Measurements from ENCODE around the gene STON1. TPM values are rescaled to one million over a fixed set of nuclear protein-coding genes. Genes with fewer than 3 reads are reported as not detected.

Gene STON1
- total and polyA plus RNA-seq, 2 of the 8 experiments (the other 6 are each of a cell fraction or from before 2014, with no cell fraction given), result 5.0 to 10.1 TPM

DNA sequence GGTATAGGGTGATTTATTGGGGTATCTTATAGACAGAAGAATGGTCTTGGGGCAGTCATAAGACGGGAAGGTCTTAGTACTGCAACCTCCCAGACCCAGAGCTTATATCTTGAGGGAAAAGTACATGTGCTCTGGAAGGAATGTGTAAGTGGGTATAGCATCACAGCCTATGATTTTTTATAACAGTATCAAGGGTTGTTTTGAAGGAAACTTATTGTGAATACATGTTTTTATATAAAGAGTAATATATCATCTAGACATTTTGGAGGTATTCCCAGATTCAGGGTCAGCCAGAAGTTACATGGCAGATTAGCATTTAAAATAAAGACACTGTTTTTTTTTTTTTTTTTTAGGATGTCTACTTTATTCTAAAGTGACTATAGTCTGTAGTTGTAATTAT, 47.6 kb upstream of the STON1 start:
- H3K23me2 ChIP-seq (ENCODE audit: low read depth, low read length), result no peaks in the 10 kb centered on the region
- H3K4me3 ChIP-seq (ENCODE audit: extremely low read depth in 1 of 4, insufficient read depth in 2 of 4, low read depth in 3 of 4, low read length in 4 of 4), result no peak overlapping the region
- H2BK15ac ChIP-seq (ENCODE audit: low read length), result no peak overlapping the region
- H2BK20ac ChIP-seq (ENCODE audit: low read length), result no peak overlapping the region
- H4K91ac ChIP-seq (replicated peaks; ENCODE audit: insufficient read length, low read length), result no peak overlapping the region
- H2AK5ac ChIP-seq (ENCODE audit: low read depth, low read length), result no peak overlapping the region
- H3K9ac ChIP-seq (replicated peaks in 1 of 4; ENCODE audit: extremely low read depth in 1 of 4, low read depth in 3 of 4, low read length in 3 of 4), result no peak overlapping the region
- POLR2A ChIA-PET (ENCODE audit: partially characterized antibody), result no interaction called here
- H4K20me1 ChIP-seq (replicated peaks in 1 of 2; ENCODE audit: control insufficient read depth in 1 of 2, insufficient read depth in 2 of 2, low read length in 2 of 2), result no peaks in the 10 kb centered on the region
- no peak overlapping the region for H3K14ac ChIP-seq (ENCODE audit: insufficient read length)
- no peak overlapping the region for H4K5ac ChIP-seq (ENCODE audit: insufficient read length, low read depth, low read length)
- no peak for FAIRE-seq
- H3K4ac ChIP-seq (replicated peaks; ENCODE audit: insufficient read length, low read depth, low read length), result no peak overlapping the region
- no peaks in the 10 kb centered on the region for H3K79me2 ChIP-seq (ENCODE audit: control insufficient read depth in 1 of 2, insufficient read depth in 2 of 2, low read length in 2 of 2)
- no peaks in the 10 kb centered on the region for H3K27me3 ChIP-seq (replicated peaks in 1 of 4; ENCODE audit: control insufficient read depth in 3 of 4, extremely low read depth in 1 of 4, insufficient read depth in 3 of 4, low read length in 3 of 4)
- TF ChIP-seq TAF7 (optimal IDR thresholded peaks at IDR 0.05; ENCODE audit: borderline replicate concordance, low read depth, low read length) (no peak), RNF2 (IDR thresholded peaks at IDR 0.05; ENCODE audit: borderline replicate concordance, low read depth, low read length, missing control alignments, poor library complexity, severe bottlenecking) (no peak), SIX5 (IDR thresholded peaks at IDR 0.05; ENCODE audit: low read depth, low read length) (no peak), SP1 (IDR thresholded peaks at IDR 0.05; ENCODE audit: low read depth, low read length) (no peak), SIRT6 (IDR thresholded peaks at IDR 0.05; ENCODE audit: low read length) (no peak), RBBP5 (IDR thresholded peaks at IDR 0.05; ENCODE audit: borderline replicate concordance, low read depth, low read length) (no peak), ZNF274 (IDR thresholded peaks at IDR 0.05; ENCODE audit: borderline replicate concordance, extremely low read depth, low read length) (no peak)
- TF ChIP-seq, protein P1, sequence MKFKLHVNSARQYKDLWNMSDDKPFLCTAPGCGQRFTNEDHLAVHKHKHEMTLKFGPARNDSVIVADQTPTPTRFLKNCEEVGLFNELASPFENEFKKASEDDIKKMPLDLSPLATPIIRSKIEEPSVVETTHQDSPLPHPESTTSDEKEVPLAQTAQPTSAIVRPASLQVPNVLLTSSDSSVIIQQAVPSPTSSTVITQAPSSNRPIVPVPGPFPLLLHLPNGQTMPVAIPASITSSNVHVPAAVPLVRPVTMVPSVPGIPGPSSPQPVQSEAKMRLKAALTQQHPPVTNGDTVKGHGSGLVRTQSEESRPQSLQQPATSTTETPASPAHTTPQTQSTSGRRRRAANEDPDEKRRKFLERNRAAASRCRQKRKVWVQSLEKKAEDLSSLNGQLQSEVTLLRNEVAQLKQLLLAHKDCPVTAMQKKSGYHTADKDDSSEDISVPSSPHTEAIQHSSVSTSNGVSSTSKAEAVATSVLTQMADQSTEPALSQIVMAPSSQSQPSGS (IDR thresholded peaks at IDR 0.05; ENCODE audit: low read length), result no peak
- TF ChIP-seq, protein P2, sequence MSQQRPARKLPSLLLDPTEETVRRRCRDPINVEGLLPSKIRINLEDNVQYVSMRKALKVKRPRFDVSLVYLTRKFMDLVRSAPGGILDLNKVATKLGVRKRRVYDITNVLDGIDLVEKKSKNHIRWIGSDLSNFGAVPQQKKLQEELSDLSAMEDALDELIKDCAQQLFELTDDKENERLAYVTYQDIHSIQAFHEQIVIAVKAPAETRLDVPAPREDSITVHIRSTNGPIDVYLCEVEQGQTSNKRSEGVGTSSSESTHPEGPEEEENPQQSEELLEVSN (IDR thresholded peaks at IDR 0.05), result no peak
- H3K79me1 ChIP-seq (ENCODE audit: low read depth, low read length), result no peaks in the 10 kb centered on the region
- no peak overlapping the region for H2BK120ac ChIP-seq (replicated peaks; ENCODE audit: low read depth, low read length)
- no peak overlapping the region for H4K8ac ChIP-seq (ENCODE audit: extremely low read depth, insufficient read depth, low read length)
- no peak overlapping the region for H2BK5ac ChIP-seq (ENCODE audit: low read depth, low read length)
- H3K56ac ChIP-seq (replicated peaks; ENCODE audit: insufficient read length, low read depth, low read length), result no peak overlapping the region
- CTCF ChIA-PET (ENCODE audit: partially characterized antibody), result no interaction called here
- H3K23ac ChIP-seq (ENCODE audit: insufficient read length), result no peak overlapping the region
- H3K27ac ChIP-seq (ENCODE audit: low read depth, low read length), result no peak overlapping the region
- DNase-seq (ENCODE audit: low read depth in 1 of 2, low spot score in 2 of 2), result no peak
- H3K36me3 ChIP-seq (ENCODE audit: control insufficient read depth in 2 of 4, insufficient read depth in 4 of 4, low read length in 3 of 4), result peaks cover 0 to 28% (median 8%) of the 10 kb centered on the region in 4 experiments; a peak in 7 of 8 replicates
- no peaks in the 10 kb centered on the region for H3K4me1 ChIP-seq (replicated peaks in 1 of 4; ENCODE audit: control insufficient read depth in 3 of 4, insufficient read depth in 4 of 4, low read length in 3 of 4)
- H2AFZ ChIP-seq (ENCODE audit: low read length), result no peak overlapping the region
- WGBS, 2 experiments (ENCODE audit: extremely low coverage in 1 of 2, insufficient coverage in 1 of 2, insufficient read length in 1 of 2, insufficient replicate concordance in 2 of 2, low coverage in 1 of 2, low lambda C conversion rate in 2 of 2, missing lambda C conversion rate in 1 of 2), result 87% methylated on average over 1 of the region's 1 CpG; no CpG with 5 or more reads in 1 of the 2 experiments
- H3K18ac ChIP-seq (ENCODE audit: extremely low read depth, low read length), result no peak overlapping the region
- no peak overlapping the region for H3K4me2 ChIP-seq (ENCODE audit: insufficient read depth in 1 of 2, low read depth in 2 of 2, low read length in 2 of 2)
- H2BK12ac ChIP-seq (ENCODE audit: low read depth, low read length), result no peak overlapping the region
- H3K9me3 ChIP-seq (ENCODE audit: insufficient read depth in 2 of 2, low read depth in 1 of 2, low read length in 1 of 2), result no peaks in the 10 kb centered on the region
